ENCODE data around the gene KDELR3. TPM values are rescaled to one million over a fixed set of nuclear protein-coding genes. Genes with fewer than 3 reads are reported as not detected.
A peak's percentile ranks its signal among the peaks of the same experiment; 100 is the strongest.

KDELR3 gene
- polyA plus RNA-seq, 1 donor (not counting 4 experiments of a cell fraction or from before 2014, with no cell fraction given) = 10.1 TPM

- TF ChIP-seq CTCF (optimal IDR thresholded peaks at IDR 0.05 in 1 of 3, IDR thresholded peaks at IDR 0.05 in 1 of 3, conservative IDR thresholded peaks at IDR 0.05 in 1 of 3; ENCODE audit: extremely low read depth in 1 of 3, insufficient read depth in 2 of 3, low read length in 3 of 3) (no peak), EZH2 (IDR thresholded peaks at IDR 0.05; ENCODE audit: low read length) (no peak)
- H3K4me2 ChIP-seq (ENCODE audit: control insufficient read depth, extremely low read depth, insufficient read depth, low read depth, low read length) = peak within 1 kb of the TSS; percentile 51
- H3K27ac ChIP-seq (ENCODE audit: control insufficient read depth, insufficient read depth, low read length) = no peak within 1 kb of the TSS
- H4K20me1 ChIP-seq (ENCODE audit: control insufficient read depth, extremely low read depth, insufficient read depth, low read length) = no peaks in the 10 kb centered on the region
- no peak within 1 kb of the TSS for H2AFZ ChIP-seq (ENCODE audit: control insufficient read depth, low read length)
- FAIRE-seq (no peak), DNase-seq (ENCODE audit: low read depth, low spot score) (no peak)
- no peaks in the 10 kb centered on the region for H3K36me3 ChIP-seq (ENCODE audit: control insufficient read depth in 2 of 2, extremely low read depth in 1 of 2, insufficient read depth in 2 of 2, low read length in 2 of 2)
- peaks cover 17% of the 10 kb centered on the region for H3K4me1 ChIP-seq (ENCODE audit: control insufficient read depth, extremely low read depth, insufficient read depth, low read length)
- no peaks in the 10 kb centered on the region for H3K9me3 ChIP-seq (ENCODE audit: control insufficient read depth, low read depth, low read length)
- no peaks in the 10 kb centered on the region for H3K79me2 ChIP-seq (ENCODE audit: control insufficient read depth, insufficient read depth, low read length)
- dilution Hi-C loops (cut with MboI; ENCODE audit: extremely low pct_ligation_motif_present, low sequenced_read_pairs) = no loop called here
- H3K27me3 ChIP-seq (ENCODE audit: control insufficient read depth, extremely low read depth, insufficient read depth, low read length) = peaks cover 75% of the 10 kb centered on the region
- H3K9me1 ChIP-seq (ENCODE audit: control insufficient read depth, extremely low read depth, insufficient read depth, low read length) = no peaks in the 10 kb centered on the region
- no peak within 1 kb of the TSS for H3K9ac ChIP-seq (ENCODE audit: control insufficient read depth, extremely low read depth, insufficient read depth, low read length)
- peak within 1 kb of the TSS in 2 of 3 experiments; percentile 20 to 38 for H3K4me3 ChIP-seq (ENCODE audit: control insufficient read depth in 2 of 3, extremely low read depth in 1 of 3, insufficient read depth in 2 of 3, low read depth in 1 of 3, low read length in 3 of 3)
Measured at GRCh38 chr22:38455076-38455529, 12.8 kb upstream of the KDELR3 start, which contains the start of gene KCNJ4. KCNJ4 (minus strand) TSS chr22:38455199; CDS start chr22:38428132, 27,067 bp downstream.

DNA sequence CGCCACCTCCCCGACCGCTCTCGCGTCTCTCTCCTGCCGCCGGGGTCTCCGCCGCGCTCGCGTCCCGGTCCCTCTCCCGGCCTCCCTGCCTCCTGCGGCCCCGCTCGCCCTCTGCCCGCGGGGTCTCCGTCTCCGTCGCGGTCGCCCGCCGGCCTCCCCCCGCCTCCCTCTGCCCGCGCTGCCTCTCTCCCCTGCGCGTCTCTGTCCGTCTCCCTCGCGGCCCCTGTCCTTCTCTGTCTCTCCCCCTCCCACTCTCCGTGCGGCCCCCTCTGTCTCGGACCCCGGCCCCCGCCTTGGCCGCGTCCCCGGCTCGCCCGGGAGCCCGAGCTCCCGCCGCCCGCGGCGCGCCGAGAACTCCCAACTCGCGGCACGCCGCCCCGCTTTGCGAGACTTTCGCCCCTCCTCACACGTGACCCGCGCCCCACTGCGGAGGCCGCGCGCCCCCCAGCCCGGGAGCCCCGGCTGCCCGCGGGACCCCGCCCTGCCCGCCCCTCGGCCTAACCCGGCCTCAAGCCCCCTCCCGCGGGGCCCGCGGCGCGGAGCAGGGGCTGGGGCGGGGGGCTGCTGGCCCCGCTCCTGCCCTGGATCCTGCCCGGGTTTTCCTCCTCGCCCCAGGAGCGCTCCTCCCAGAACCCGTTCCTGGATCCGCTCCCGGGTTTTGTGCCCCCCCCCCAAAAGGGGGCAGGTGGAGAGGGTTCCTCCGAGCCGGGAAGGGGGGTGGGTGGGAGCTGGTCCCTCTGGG is 12.2 kb upstream of the KDELR3 start:
- Histone ChIP-seq H3K9ac (ENCODE audit: control insufficient read depth, extremely low read depth, insufficient read depth, low read length) (no peak overlapping the region), H3K9me3 (ENCODE audit: control insufficient read depth, low read depth, low read length) (no peaks in the 10 kb centered on the region), H3K27me3 (ENCODE audit: control insufficient read depth, extremely low read depth, insufficient read depth, low read length) (peaks cover 75% of the 10 kb centered on the region), H3K4me3 (ENCODE audit: control insufficient read depth in 2 of 3, extremely low read depth in 1 of 3, insufficient read depth in 2 of 3, low read depth in 1 of 3, low read length in 3 of 3) (peak overlapping the region in 2 of 3 experiments; percentile 20 to 38), H3K36me3 (ENCODE audit: control insufficient read depth in 2 of 2, extremely low read depth in 1 of 2, insufficient read depth in 2 of 2, low read length in 2 of 2) (no peaks in the 10 kb centered on the region), H3K4me2 (ENCODE audit: control insufficient read depth, extremely low read depth, insufficient read depth, low read depth, low read length) (peak overlapping the region; percentile 51), H2AFZ (ENCODE audit: control insufficient read depth, low read length) (no peak overlapping the region), H3K4me1 (ENCODE audit: control insufficient read depth, extremely low read depth, insufficient read depth, low read length) (peaks cover 14% of the 10 kb centered on the region), H3K79me2 (ENCODE audit: control insufficient read depth, insufficient read depth, low read length) (no peaks in the 10 kb centered on the region), H3K27ac (ENCODE audit: control insufficient read depth, insufficient read depth, low read length) (no peak overlapping the region), H4K20me1 (ENCODE audit: control insufficient read depth, extremely low read depth, insufficient read depth, low read length) (no peaks in the 10 kb centered on the region), H3K9me1 (ENCODE audit: control insufficient read depth, extremely low read depth, insufficient read depth, low read length) (no peaks in the 10 kb centered on the region)
- DNase-seq (ENCODE audit: low read depth, low spot score) = no peak
- TF ChIP-seq EZH2 (IDR thresholded peaks at IDR 0.05; ENCODE audit: low read length) = peak; percentile 23
- no peak for TF ChIP-seq CTCF (optimal IDR thresholded peaks at IDR 0.05 in 1 of 3, IDR thresholded peaks at IDR 0.05 in 1 of 3, conservative IDR thresholded peaks at IDR 0.05 in 1 of 3; ENCODE audit: extremely low read depth in 1 of 3, insufficient read depth in 2 of 3, low read length in 3 of 3)
- FAIRE-seq = no peak
- dilution Hi-C loops (cut with MboI; ENCODE audit: extremely low pct_ligation_motif_present, low sequenced_read_pairs) = no loop called here

Measured in keratinocyte (primary cell).